T-helper 22 cell (primary cell): ENCODE data around the gene HERC5.
A peak's percentile ranks its signal among the peaks of the same experiment; 100 is the strongest.

Experiments
- DNase-seq: peaks from one replicate; pipeline ENCODE4 v3.0.0-alpha.2; 2020; ENCODE audit warnings: low read depth

HERC5 gene

DNA sequence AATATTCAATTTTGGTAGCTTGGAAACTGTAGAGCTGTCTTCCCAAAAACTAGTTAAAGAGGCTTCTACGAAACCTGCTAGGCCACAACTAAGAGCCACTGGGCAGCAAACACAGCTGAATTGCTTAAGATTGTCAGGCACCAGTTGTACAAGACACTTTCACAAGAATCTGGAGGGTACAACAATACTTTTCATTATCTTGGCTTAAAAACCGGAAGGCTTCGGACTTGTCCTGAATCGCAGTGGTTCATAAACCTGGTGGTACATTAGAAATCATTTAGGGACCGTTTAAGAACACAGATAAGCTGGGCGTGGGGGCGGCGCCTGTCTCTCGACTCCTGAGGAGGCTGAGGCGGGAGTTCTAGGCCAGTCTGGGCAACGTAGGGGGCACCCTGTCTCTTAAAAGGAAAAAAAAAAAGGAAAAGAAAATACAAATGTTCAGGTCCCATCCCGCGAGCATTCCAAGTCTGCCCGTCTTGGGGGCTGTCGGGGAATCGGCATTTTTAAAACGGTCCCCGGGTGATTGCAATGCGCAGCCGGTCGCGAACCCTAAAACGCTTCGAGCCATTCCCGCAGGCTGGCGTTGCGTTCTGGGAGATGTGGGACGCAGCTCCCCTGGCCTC, 65.9 kb downstream of the HERC5 start:
- no peak for DNase-seq

DNA sequence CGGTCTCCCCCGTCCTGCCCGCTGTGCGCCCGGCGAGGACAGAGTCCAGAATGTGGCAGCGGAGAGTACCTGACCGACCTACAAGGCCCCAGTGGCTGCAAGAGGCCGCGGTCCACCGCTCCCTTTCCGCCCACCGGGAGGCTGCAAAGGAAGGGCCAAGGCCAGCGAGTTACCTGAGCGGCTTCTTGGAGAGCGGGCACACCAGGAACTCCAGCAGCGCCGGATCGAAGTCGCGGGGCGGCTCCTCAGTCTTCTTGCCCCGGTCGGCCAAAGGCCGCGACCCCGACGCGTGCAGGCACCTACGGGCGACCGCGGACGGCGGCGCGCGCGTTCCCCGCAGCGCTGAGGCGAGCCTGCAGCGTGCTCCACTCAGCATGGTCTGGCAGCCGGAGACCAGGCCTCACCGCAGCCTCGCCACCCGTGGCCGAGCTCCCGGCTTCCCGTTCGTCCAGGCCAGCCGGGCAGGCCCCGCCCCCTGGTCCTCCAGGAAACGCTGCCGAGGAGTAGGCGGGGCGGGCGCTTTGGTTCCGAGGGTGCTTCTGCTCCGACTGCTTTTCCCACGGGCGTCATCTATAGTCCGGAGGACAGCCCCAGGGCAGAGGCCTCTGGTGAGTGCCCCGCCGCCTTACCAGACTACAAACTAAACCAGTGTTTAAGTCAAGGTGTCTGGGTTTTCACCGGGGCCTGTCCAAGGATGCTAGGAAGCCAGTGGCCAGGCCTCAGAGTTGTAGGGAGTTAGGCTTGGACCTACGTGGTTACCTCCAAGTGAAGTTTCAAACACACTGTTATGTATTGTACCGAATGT, 66.6 kb downstream of the HERC5 start, which contains the start of gene PYURF:
TSS of gene PYURF (minus strand) at position 452 of the 805 bp plus-strand sequence. CDS start at position 376, 76 bp downstream.
- DNase-seq: peak; percentile 69

- DNase-seq: no peak
Observed at GRCh38 chr4:88524171-88524570, 67.3 kb downstream of the HERC5 start.

GRCh38 chr4:88526221-88526815, 69.4 kb downstream of the HERC5 start:
- no peak for DNase-seq

GRCh38 chr4:88527787-88528186, 70.9 kb downstream of the HERC5 start:
- DNase-seq: no peak

GRCh38 chr4:88528861-88529260, 71.9 kb downstream of the HERC5 start:
- no peak for DNase-seq

DNA sequence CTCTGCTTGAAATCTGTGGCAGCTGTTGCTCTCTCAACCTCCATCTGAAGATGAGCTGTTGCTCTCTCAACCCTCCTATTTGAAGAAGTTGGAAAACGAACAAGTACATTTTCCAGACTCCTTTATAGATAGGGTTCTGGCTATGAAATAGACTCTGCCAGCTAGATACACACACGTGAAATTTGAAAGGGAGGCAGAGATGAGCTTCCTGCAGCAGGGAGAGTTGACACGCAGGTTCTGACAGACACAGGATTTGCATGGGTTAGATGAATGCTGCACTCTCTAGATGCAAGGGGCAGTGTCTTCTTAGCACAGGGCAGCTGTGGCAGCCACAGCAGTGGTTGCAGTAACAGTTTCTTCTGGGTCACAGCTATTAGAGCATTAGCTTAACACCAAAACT, 74.6 kb downstream of the HERC5 start:
- DNase-seq: no peak

- no peak for DNase-seq
Observed at GRCh38 chr4:88533088-88533790, 76.3 kb downstream of the HERC5 start.

DNA sequence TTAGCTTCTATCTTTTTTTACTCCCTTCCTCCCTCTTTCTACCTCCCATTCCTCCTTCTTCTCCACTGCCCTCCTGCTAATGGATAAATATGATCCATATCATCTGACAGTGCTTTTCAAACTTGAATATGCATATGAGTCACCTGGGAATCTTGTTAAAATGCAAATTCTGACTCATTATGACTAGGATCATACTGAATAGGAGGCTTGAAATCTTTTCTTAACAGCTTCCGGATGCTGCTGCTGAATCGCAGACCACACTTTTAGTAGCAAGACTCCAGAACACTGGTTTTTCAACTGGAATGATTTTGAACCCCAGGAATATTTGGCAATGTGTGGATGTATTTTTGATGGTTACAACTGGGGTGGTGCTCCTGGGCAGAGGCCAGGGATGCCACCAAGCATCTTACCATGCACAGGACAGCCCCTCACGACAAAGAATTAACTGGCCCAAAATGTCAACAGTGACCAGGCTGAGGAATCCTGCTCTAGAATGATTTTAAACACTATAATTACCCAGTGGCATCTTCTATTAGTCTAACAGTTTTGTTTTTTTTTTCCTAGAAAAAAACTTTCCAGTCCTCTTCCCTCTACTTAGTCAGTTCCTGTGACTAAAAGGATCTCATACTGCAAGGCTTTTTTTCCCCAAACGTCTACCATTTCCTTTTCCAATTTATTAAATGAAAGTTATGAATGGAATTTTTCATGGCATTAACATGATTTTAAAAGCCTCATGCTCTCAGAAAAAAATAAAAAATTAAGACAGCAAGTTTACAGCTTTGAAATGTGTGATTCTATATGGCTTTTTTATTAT, 77.2 kb downstream of the HERC5 start:
- DNase-seq: no peak

GRCh38 chr4:88535090-88535755, 78.3 kb downstream of the HERC5 start:
- DNase-seq: no peak

- no peak for DNase-seq
Observed at GRCh38 chr4:88537709-88538108, 80.8 kb downstream of the HERC5 start.

DNA sequence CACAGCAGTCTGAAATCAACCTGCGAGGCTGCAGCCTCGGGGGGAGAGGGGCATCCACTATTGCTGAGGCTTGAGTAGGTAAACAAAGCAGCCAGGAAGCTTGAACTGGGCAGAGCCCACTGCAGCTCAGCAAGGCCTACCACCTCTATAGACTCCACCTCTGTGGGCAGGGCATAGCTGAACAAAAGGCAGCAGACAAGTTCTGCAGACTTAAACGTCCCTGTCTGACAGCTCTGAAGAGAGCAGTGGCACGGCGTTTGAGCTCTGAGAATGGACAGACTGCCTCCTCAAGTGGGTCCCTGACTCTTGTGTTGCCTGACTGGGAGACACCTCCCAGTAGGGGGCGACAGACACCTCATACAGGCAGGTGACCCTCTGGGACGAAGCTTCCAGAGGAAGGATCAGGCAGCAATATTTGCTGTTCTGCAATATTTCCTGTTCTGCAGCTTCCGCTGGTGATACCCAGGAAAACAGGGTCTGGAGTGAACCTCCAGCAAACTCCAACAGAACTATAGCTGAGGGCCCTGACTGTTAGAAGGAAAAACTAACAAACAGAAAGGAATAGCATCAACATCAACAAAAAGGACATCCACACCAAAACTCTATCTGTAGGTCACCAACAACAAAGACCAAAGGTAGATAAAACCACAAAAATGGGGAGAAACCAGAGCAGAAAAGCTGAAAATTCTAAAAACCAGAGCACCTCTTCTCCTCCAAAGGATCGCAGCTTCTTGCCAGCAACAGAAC, 82.6 kb downstream of the HERC5 start:
- DNase-seq: peak; percentile 35

DNA sequence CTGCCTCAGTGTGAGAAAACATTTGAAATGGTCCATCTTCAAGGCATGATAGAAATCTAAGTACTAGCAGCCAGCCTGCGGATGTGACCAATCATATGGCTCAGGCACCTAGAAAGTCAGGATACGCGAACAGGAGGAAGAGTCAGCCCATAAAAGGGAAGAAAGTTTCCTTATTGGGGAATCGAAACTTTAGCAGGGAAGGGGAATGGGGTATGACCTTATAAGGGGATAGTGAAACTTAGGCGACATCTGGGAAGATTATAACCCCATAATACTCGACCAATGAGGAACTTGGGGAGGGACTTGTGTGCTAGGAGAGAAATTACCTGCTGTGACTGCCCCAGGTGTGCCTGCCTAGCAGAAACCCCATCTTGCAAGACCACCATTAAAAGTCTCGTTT, 92.9 kb downstream of the HERC5 start:
- no peak for DNase-seq
